ENCODE measurements around the gene SPINK13.

DNA sequence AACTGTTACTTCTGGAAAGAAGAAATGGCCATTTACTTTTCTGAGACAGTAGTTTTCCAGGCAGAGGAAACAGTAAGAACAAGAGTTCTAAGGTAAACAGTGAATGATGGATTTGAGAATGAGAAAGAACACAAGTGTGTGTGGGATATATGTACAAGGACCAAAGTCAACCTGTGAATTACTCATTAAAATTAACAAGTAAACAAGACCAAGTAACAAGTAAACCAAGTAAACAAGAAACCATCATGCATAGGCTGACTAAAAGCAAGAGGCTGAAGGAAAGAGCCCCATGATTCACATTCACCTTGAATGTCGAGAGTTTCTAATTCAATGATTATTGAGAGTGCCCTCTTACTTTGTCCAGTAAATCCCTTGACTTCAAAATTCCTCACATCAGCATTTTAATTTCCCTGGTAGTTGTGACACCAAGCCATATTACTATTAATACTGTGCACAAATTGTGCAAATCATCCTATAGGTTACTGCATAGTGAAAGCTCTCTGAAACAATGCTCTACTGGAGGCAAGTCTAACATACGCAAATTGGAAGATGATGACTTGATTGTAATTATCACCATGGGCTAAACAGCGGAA, 40.1 kb upstream of the SPINK13 start:
- no peak for TF ChIP-seq POLR2A (IDR thresholded peaks at IDR 0.05; ENCODE audit: low read length)
- no peak for TF ChIP-seq GATA1 (IDR thresholded peaks at IDR 0.05; ENCODE audit: low read depth, low read length)
